Trophoblast cell (in vitro differentiated cells and primary cell): ENCODE results near the gene GPR160.

ENCODE experiments used
- DNase-seq, 2 donors: peaks; one replicate each; pipeline ENCODE4 v3.0.0-alpha.2; 2016
- H2AFZ ChIP-seq: 2 replicates; pipeline ENCODE4 v1.6.1; 2013; ENCODE audit warnings: low read length, moderate library complexity, mild to moderate bottlenecking; ENCODE audit not compliant: insufficient read depth, poor library complexity
- H2AK5ac ChIP-seq: 2 replicates; pipeline ENCODE4 v1.6.1; 2013; ENCODE audit warnings: mild to moderate bottlenecking, low read length
- H2BK120ac ChIP-seq: 2 replicates; pipeline ENCODE4 v1.6.1; 2013; ENCODE audit warnings: low read length, mild to moderate bottlenecking, moderate library complexity; ENCODE audit not compliant: insufficient read depth, poor library complexity
- H2BK12ac ChIP-seq: 2 replicates; pipeline ENCODE4 v1.6.1; 2013; ENCODE audit warnings: mild to moderate bottlenecking, low read length, moderate library complexity
- H2BK5ac ChIP-seq: 2 replicates; pipeline ENCODE4 v1.6.1; 2013; ENCODE audit warnings: low read length, low read depth, moderate library complexity, mild to moderate bottlenecking; ENCODE audit not compliant: poor library complexity
- H3K14ac ChIP-seq: 2 replicates; pipeline ENCODE4 v1.6.1; 2013; ENCODE audit warnings: mild to moderate bottlenecking, low read length
- H3K18ac ChIP-seq: 2 replicates; pipeline ENCODE4 v1.6.1; 2013; ENCODE audit warnings: mild to moderate bottlenecking, low read length
- H3K23ac ChIP-seq: 2 replicates; pipeline ENCODE4 v1.6.1; 2013; ENCODE audit warnings: low read length
- H3K27ac ChIP-seq: 2 replicates; pipeline ENCODE4 v1.5.1; 2013; ENCODE audit warnings: low read depth, mild to moderate bottlenecking, inconsistent platforms, low read length, moderate library complexity
- H3K27me3 ChIP-seq: 2 replicates; pipeline ENCODE4 v1.6.1; 2013; ENCODE audit warnings: inconsistent platforms, mild to moderate bottlenecking, low read length, moderate library complexity; ENCODE audit not compliant: insufficient read depth
- H3K36me3 ChIP-seq, 2 experiments: 1 replicate in 1 of 2; 2 replicates in 1 of 2; pipeline ENCODE4 v1.6.1; 2013; ENCODE audit warnings: low read length in 2 of 2, mild to moderate bottlenecking in 2 of 2, moderate library complexity in 1 of 2; ENCODE audit not compliant: insufficient read depth in 2 of 2, control insufficient read depth in 1 of 2
- H3K4ac ChIP-seq: 2 replicates; pipeline ENCODE4 v1.6.1; 2013; ENCODE audit warnings: low read depth, mild to moderate bottlenecking, low read length, moderate library complexity
- H3K4me1 ChIP-seq, 2 experiments: 1 replicate in 1 of 2; 2 replicates in 1 of 2; pipeline ENCODE4 v1.6.1; 2013; ENCODE audit warnings: low read length in 2 of 2, mild to moderate bottlenecking in 2 of 2, moderate library complexity in 1 of 2; ENCODE audit not compliant: insufficient read depth in 2 of 2, control insufficient read depth in 1 of 2
- H3K4me2 ChIP-seq: 2 replicates; pipeline ENCODE4 v1.6.1; 2013; ENCODE audit warnings: inconsistent platforms, mild to moderate bottlenecking, low read length, moderate library complexity
- H3K4me3 ChIP-seq: 2 replicates; pipeline ENCODE4 v1.5.1; 2013; ENCODE audit warnings: mild to moderate bottlenecking, low read depth, low read length, inconsistent platforms
- H3K79me1 ChIP-seq: one replicate; pipeline ENCODE4 v1.6.1; 2013; ENCODE audit warnings: low read length
- H3K79me2 ChIP-seq: 2 replicates; pipeline ENCODE4 v1.6.1; 2013; ENCODE audit warnings: low read length, mild to moderate bottlenecking; ENCODE audit not compliant: control insufficient read depth, insufficient read depth, poor library complexity
- H3K9ac ChIP-seq: 2 replicates; pipeline ENCODE4 v1.6.1; 2013; ENCODE audit warnings: mild to moderate bottlenecking, low read length
- H3K9me3 ChIP-seq: 2 replicates; pipeline ENCODE4 v1.6.1; 2013; ENCODE audit warnings: low read depth, mild to moderate bottlenecking, control low read depth, inconsistent platforms, low read length; ENCODE audit not compliant: insufficient read depth
- H4K12ac ChIP-seq: 2 replicates; pipeline ENCODE4 v1.6.1; 2013; ENCODE audit warnings: low read depth, mild to moderate bottlenecking, low read length, moderate library complexity
- H4K8ac ChIP-seq: 2 replicates; pipeline ENCODE4 v1.6.1; 2013; ENCODE audit warnings: low read depth, mild to moderate bottlenecking, low read length, moderate library complexity
- H4K91ac ChIP-seq: one replicate; pipeline ENCODE4 v1.6.1; 2013; ENCODE audit warnings: low read depth, mild to moderate bottlenecking, low read length, moderate library complexity
- WGBS: extraction: QIAGEN DNeasy Blood & Tissue Kit; methylation state at CpG from one replicate; pipeline ENCODE4 v1.1.7; 2013; ENCODE audit warnings: missing lambda C conversion rate; ENCODE audit not compliant: insufficient read length, insufficient coverage; ENCODE audit errors: extremely low coverage; 5-methylcytosine and 5-hydroxymethylcytosine counted together

The GPR160 gene

GRCh38 chr3:170062769-170063168 lies 25.0 kb downstream of the GPR160 start:
- Histone ChIP-seq H4K8ac (no peak overlapping the region), H3K18ac (no peak overlapping the region), H4K12ac (no peak overlapping the region), H2AK5ac (no peak overlapping the region), H3K79me2 (no peaks in the 10 kb centered on the region), H2BK5ac (no peak overlapping the region), H3K9me3 (no peaks in the 10 kb centered on the region), H3K27me3 (no peaks in the 10 kb centered on the region), H3K23ac (no peak overlapping the region), H2BK12ac (no peak overlapping the region), H3K4me3 (no peak overlapping the region), H3K4me2 (no peak overlapping the region), H3K4me1 (no peaks in the 10 kb centered on the region), H4K91ac (no peak overlapping the region), H3K36me3 (no peaks in the 10 kb centered on the region), H3K27ac (no peak overlapping the region), H3K9ac (no peak overlapping the region), H3K14ac (no peak overlapping the region), H3K79me1 (no peaks in the 10 kb centered on the region), H3K4ac (no peak overlapping the region), H2BK120ac (no peak overlapping the region), H2AFZ (no peak overlapping the region)
- 100% methylated on average over 2 of the region's 16 CpGs for WGBS
- DNase-seq, result peak in 1 of 2 donors; percentile 41

- H3K79me1 ChIP-seq, result no peaks in the 10 kb centered on the region
Measured at GRCh38 chr3:170063691-170064090, 25.9 kb downstream of the GPR160 start.

GRCh38 chr3:170064108-170064507 lies 26.3 kb downstream of the GPR160 start:
- Histone ChIP-seq H3K23ac (no peak overlapping the region), H3K4me2 (no peak overlapping the region), H3K4me3 (no peak overlapping the region), H3K79me2 (no peaks in the 10 kb centered on the region), H3K4ac (no peak overlapping the region), H3K18ac (no peak overlapping the region), H3K27ac (no peak overlapping the region), H4K91ac (no peak overlapping the region), H4K12ac (no peak overlapping the region), H3K79me1 (no peaks in the 10 kb centered on the region), H4K8ac (no peak overlapping the region), H2BK5ac (no peak overlapping the region), H3K27me3 (no peaks in the 10 kb centered on the region), H2AFZ (no peak overlapping the region), H3K36me3 (no peaks in the 10 kb centered on the region), H3K4me1 (no peaks in the 10 kb centered on the region), H3K9me3 (no peaks in the 10 kb centered on the region), H2AK5ac (no peak overlapping the region), H3K14ac (no peak overlapping the region), H2BK120ac (no peak overlapping the region), H3K9ac (no peak overlapping the region), H2BK12ac (no peak overlapping the region)
- no peak for DNase-seq
- WGBS, result no CpG with 5 or more reads among the region's 18 CpGs

More at GRCh38 chr3:170063691-170064090, 25.9 kb downstream of the GPR160 start:
- Histone ChIP-seq H3K36me3 (no peaks in the 10 kb centered on the region), H2BK120ac (no peak overlapping the region), H4K8ac (no peak overlapping the region), H3K18ac (no peak overlapping the region), H2BK5ac (no peak overlapping the region), H3K27me3 (no peaks in the 10 kb centered on the region), H3K79me2 (no peaks in the 10 kb centered on the region), H3K4me2 (no peak overlapping the region), H3K9ac (no peak overlapping the region), H3K23ac (no peak overlapping the region), H3K14ac (no peak overlapping the region), H2AK5ac (no peak overlapping the region), H3K27ac (no peak overlapping the region), H3K4me1 (no peaks in the 10 kb centered on the region), H3K4me3 (no peak overlapping the region), H2AFZ (no peak overlapping the region), H3K9me3 (no peaks in the 10 kb centered on the region), H3K4ac (no peak overlapping the region), H4K12ac (no peak overlapping the region), H4K91ac (no peak overlapping the region), H2BK12ac (no peak overlapping the region)
- WGBS, result no CpG with 5 or more reads among the region's 15 CpGs
- DNase-seq, result no peak

- no peaks in the 10 kb centered on the region for H3K4me1 ChIP-seq
- no peaks in the 10 kb centered on the region for H3K79me1 ChIP-seq
- no peak overlapping the region for H3K27ac ChIP-seq
- H3K79me2 ChIP-seq, result no peaks in the 10 kb centered on the region
- no peak overlapping the region for H2AK5ac ChIP-seq
- no peaks in the 10 kb centered on the region for H3K27me3 ChIP-seq
- H2AFZ ChIP-seq, result no peak overlapping the region
- H4K12ac ChIP-seq, result no peak overlapping the region
- no peak overlapping the region for H4K8ac ChIP-seq
- no peak overlapping the region for H3K4ac ChIP-seq
- H3K14ac ChIP-seq, result no peak overlapping the region
- no peak overlapping the region for H3K4me3 ChIP-seq
- no peak overlapping the region for H2BK12ac ChIP-seq
- no peaks in the 10 kb centered on the region for H3K36me3 ChIP-seq
- H3K9me3 ChIP-seq, result no peaks in the 10 kb centered on the region
- no peak overlapping the region for H2BK120ac ChIP-seq
- no peak overlapping the region for H3K23ac ChIP-seq
- H3K9ac ChIP-seq, result no peak overlapping the region
- H3K4me2 ChIP-seq, result no peak overlapping the region
- no peak overlapping the region for H2BK5ac ChIP-seq
- H4K91ac ChIP-seq, result no peak overlapping the region
- H3K18ac ChIP-seq, result no peak overlapping the region
- no CpG with 5 or more reads among the region's 4 CpGs for WGBS
- DNase-seq, result no peak
Measured at GRCh38 chr3:170075441-170076091, 37.8 kb downstream of the GPR160 start.
